CD4-positive, alpha-beta T cell treated with Interleukin-21 for 1 hour (primary cell): ENCODE results near the gene SPOCK2.

Source experiments
- DNase-seq: peaks from one replicate; pipeline ENCODE4 v3.0.0-alpha.2; 2020

SPOCK2 gene

GRCh38 chr10:72026278-72027111 lies 61.9 kb downstream of the SPOCK2 start:
- DNase-seq, result no peak

- DNase-seq, result no peak
Observed at GRCh38 chr10:72025832-72026231, 62.5 kb downstream of the SPOCK2 start.

GRCh38 chr10:72025400-72025799 lies 63.0 kb downstream of the SPOCK2 start:
- no peak for DNase-seq

GRCh38 chr10:72024596-72024995 lies 63.8 kb downstream of the SPOCK2 start:
- no peak for DNase-seq

- no peak for DNase-seq
Observed at GRCh38 chr10:72022228-72022627, 66.1 kb downstream of the SPOCK2 start.

GRCh38 chr10:72020914-72021809 lies 67.2 kb downstream of the SPOCK2 start:
- DNase-seq, result no peak

- no peak for DNase-seq
Observed at GRCh38 chr10:72019085-72019876, 69.1 kb downstream of the SPOCK2 start.

- no peak for DNase-seq
Observed at GRCh38 chr10:72016608-72017300, 71.6 kb downstream of the SPOCK2 start.

- no peak for DNase-seq
Observed at GRCh38 chr10:72015841-72016240, 72.5 kb downstream of the SPOCK2 start.

GRCh38 chr10:72014785-72015480 lies 73.4 kb downstream of the SPOCK2 start:
- DNase-seq, result no peak

GRCh38 chr10:72014197-72014596 lies 74.2 kb downstream of the SPOCK2 start:
- no peak for DNase-seq

GRCh38 chr10:72013202-72013945 lies 75.0 kb downstream of the SPOCK2 start:
- no peak for DNase-seq

GRCh38 chr10:72012796-72013195 lies 75.6 kb downstream of the SPOCK2 start:
- DNase-seq, result no peak

- DNase-seq, result no peak
Observed at GRCh38 chr10:72011976-72012512, 76.3 kb downstream of the SPOCK2 start.

- DNase-seq, result no peak
Observed at GRCh38 chr10:72011468-72011867, 76.9 kb downstream of the SPOCK2 start.

- DNase-seq, result no peak
Observed at GRCh38 chr10:72011016-72011415, 77.3 kb downstream of the SPOCK2 start.

GRCh38 chr10:72010234-72010973 lies 77.9 kb downstream of the SPOCK2 start:
- no peak for DNase-seq

- DNase-seq, result no peak
Observed at GRCh38 chr10:72009425-72010081, 78.8 kb downstream of the SPOCK2 start.

GRCh38 chr10:72009051-72009424 lies 79.3 kb downstream of the SPOCK2 start:
- DNase-seq, result no peak
